ELF-1 (cell line): ENCODE data around the gene JAKMIP1.
"Not testable (repeated sequence)": the region's sequence is repeated elsewhere in the genome, so short reads cannot be mapped to it uniquely, and the experiment has no call there.

ENCODE experiments used
- DNase-seq: peaks from one replicate; pipeline ENCODE4 v3.0.0-alpha.2; 2016; ENCODE audit warnings: low read depth, low spot score

JAKMIP1 gene

DNA sequence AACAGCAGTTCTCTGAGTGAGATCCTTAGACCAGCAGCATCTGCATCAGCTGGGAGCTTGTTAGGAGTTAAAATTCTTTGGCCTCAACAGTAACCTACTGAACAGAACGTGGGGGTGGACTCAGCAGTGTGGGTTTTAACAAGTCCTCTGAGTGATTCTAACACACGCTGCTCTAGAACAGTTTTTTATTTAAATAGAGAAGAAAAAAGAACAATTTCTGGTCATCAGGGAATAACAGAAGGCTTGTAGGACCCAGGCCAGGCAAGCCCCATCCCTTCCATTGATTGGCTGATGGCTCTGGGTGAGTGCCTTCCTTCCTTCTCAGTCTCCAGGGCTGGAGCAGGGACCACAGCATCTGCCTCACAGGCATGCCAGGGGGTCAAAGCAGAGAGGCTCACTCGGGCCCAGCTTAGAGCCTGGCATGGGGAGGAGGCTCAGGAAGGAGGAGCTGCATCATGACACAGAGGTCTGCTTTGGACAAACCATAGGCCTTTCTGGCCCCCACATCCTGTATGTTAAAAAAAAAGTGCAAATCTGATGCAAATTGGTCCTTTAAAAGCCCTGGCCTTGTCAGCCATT, 56.7 kb downstream of the JAKMIP1 start:
- no peak for DNase-seq

DNA sequence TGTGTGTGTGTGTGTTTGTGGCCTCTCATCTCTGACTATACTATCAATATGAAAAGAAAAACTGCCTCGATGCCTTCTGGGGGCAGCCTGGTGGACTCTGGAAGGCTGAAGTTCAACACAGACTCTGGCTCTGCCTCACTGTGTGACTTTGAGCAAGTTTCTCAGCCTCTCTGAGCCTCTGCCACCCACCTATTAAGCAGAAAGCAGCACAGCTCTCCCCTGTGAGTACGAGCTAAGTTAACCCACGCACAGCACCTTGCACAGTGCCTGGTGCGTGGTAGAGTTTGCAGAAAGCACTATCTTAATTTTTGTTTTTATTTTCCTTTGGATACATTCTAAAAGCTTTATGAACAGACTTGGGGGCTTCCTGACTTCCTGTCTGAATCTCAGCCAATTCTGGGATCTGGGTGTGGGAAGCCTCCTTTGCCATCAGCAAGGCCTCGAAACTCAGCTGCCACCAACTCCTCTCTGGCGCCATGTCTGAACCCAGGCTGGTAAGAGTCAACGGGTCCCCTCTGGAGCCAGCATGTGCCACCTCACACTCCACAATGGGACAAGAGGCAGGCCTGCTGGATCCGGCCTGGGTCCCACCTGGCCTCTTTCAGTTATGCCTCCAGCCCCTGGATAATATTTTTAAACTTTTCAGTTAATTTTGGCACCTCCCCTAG, 57.3 kb downstream of the JAKMIP1 start:
- no peak for DNase-seq

DNA sequence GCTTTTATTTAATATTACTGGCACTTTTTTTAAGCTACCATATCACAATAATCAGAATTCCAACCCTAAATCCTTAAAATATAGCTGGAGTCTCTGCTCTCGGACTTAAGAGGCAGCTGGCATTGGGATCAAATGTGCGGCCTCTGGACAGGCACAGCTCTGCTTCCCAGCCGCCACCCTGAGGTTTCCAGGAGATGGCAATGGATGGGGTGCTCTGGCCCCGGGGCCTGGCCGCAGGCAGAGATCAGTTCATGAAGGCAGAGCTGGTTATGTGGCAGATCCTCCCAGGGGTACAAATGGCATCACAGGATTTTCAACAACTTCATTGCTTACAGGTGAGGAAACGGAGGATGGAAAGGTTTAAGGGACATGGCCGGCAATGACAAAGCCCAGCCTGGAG, 57.8 kb downstream of the JAKMIP1 start:
- no peak for DNase-seq

DNA sequence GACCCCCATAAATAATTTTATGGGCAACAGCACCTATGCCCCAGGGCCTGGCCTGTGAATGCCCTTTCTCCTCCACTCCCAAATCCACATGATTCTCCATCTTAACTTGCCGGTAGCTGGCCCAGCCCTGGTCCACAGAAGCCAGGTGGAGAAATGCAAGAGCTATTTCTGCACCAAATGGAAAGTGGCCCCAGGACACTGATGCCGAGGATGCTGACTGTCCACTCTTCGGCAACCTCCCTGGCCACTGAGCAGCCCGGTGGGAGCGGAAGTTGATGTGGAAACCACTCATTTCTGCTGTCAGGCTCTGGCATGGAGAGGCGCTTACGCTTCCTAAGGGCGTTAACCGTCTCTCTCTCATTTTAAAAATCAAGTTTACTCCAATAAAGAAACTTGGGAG, 58.8 kb downstream of the JAKMIP1 start:
- DNase-seq, result no peak

DNA sequence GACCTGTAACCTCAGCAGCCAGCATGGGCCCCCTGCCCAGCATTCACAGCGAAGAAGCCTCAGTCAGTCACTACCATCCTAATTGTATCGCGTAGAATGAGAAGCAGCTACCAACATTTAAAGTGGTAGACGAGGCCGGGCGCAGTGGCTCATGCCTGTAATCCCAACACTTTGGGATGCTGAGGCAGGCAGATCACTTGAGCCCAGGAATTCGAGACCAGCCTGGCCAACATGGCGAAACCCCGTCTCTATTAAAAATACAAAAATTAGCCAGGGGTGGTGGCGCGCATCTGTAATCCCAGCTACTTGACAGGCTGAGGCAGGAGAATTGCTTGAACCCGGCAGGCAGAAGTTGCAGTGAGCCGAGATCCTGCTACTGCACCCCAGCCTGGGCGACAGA, 59.3 kb downstream of the JAKMIP1 start:
- DNase-seq, result not testable (repeated sequence)

DNA sequence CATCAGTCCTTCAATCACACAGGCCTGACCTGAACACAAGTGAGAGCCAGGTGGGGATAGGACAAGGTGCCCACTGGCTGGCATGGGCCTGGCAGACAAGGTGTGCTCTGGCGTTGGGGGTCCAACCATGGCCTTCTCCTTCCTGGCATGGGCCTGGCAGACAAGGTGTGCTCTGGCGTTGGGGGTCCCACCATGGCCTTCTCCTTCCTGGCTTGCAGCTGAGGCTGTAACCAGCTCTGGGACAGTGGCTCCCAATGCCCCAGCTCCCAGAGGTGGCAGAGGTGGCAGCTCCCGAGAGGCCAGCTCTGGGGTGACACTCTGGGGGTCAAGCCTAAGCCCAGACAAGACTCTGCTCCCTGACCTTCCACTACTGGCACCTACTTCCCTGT, 62.6 kb downstream of the JAKMIP1 start:
- DNase-seq, result no peak

DNA sequence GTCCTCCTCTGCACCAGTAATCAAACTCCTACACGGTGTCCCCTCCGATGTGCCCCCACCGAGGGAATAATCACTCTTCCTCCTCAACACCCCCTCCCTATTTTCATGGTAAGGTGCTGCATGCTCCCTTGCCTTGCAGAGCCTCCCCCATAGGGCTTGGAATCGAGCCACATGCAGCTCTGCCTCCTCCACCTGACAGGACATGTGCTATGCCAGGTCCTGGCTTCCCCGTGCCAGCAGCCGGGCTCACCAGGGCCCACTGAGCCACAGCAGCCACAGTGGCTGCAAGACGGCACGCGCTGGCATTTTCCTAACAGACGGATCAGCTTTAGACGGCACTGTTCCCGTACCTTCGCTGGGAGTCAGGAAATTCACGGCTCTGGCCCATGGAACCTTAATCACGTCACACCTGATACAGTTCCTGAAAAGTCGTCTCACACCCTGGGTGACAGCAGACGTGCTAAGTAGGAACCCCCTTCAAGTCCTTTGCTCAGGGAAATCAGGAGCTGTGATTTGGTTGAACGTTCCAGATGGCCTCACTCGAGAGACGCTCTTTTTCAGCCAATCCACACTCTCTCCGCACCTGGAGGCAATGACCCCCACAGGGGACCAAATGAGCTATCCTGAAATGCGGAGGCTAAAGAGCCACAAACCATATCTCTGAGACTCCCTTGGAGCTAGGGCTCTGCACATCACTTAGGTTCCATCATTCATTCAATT, 63.2 kb downstream of the JAKMIP1 start:
- DNase-seq, result peak; percentile 34

DNA sequence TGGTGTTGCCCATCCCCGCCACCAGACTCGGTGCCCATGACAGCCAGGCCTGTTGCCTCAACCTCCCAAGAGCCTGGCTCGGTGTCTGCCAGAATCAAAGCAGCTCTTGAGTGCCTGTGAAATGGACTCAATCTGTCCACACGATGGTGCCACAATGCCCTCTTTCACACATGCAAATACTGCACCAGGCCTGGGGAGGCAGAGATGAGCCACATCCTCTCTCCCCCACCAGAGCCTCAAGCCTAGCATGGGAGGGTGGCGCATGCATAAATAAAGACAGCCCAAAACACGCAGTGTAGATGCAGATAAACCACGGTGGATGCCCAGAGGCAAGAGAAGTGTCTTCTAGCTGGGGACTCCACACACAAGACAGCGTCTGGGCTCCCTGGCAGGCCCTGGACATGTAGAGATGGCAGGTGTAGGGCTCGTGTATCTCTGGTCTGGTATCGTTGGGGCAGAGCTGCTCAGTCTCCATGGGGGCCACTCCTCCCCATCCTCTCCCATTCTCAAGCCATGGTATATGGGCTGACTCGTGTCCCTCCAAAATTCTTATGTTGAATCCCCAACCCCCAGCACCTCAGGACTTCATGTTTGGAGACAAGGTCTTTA, 65.6 kb downstream of the JAKMIP1 start:
- peak; percentile 64 for DNase-seq

DNA sequence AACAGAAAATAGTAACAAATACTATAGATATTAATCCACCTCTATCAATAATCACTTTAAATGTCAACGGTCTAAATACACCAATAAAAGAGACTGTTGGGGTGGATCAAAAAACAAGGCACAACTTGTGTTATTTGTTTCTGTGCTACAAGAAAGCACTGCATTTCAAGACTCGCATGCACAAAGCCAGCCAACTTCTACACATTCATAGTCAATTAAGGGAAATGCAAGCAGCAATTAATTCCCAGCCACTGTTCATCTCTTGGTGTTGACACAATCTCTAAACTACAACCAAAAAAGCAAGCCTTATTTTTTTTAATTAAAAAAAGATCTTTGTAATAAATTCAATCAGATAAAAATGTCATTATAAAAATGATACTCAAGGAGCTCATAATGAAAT, 67.6 kb downstream of the JAKMIP1 start:
- DNase-seq, result no peak

DNA sequence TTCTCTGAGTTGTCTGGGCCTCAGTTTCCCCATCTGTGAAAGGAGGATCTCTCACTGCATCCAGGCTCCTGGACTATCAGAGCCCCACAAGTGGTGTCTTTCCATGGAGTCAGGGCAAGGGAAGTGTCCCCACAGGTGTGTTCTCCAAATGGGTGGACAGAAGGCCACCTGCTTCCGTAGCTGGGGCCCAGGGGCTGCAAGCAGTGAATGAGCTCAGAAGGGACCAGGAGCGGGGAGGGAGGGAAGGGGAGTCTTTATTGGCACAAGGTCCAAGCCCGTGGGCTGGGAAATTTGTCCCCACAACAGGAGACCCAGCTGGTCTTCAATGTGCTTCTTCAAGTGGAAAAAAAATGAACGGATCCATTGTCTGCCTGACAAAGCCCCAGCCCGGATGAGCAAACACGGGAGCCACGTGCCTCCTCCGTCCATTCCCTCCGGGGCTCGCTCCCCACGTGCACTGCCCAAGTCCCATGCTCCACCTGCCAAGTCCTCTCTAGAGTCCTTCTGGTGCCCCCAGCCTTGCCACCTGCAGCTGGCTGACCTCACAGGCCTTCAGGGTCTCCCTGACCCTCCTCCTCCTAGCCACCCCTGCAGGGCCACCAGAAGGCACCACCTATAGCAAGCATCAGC, 72.0 kb downstream of the JAKMIP1 start:
- no peak for DNase-seq

DNA sequence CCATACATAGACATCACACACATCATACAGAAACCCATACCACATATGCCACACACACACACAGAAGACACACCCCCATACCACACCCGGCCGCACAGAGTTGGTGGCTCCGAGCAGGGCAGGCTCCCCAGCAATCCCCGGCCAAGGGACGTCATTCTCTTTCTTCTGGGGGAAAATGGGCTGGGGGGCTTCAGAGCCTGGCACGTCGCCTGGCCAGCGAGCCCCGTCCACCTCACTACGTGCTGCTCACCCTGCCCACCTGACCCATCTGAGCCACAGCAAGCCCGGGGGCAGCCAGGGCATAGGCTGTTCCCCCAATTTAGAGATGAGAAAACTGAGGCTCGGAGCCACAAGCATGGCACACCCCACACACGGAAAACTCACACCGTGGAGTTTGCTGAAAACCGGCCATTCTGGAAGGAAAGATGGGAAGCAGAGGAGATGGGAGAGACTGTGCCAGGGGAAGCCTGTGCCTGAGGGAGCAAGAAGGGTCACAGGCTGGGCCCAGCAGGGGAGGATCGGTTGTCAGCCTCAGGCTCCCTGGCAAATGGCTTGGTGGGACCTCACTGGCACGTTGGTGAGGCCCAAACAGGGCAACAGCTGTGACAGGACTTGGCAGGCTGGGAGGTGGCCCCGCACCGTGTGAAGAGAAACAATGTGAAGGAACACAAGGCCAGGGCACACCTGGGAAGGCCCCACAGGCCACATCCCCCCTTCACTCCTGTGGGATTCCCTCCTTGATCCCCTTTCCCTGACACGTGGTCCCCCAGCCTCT, 73.2 kb downstream of the JAKMIP1 start:
- no peak for DNase-seq

DNA sequence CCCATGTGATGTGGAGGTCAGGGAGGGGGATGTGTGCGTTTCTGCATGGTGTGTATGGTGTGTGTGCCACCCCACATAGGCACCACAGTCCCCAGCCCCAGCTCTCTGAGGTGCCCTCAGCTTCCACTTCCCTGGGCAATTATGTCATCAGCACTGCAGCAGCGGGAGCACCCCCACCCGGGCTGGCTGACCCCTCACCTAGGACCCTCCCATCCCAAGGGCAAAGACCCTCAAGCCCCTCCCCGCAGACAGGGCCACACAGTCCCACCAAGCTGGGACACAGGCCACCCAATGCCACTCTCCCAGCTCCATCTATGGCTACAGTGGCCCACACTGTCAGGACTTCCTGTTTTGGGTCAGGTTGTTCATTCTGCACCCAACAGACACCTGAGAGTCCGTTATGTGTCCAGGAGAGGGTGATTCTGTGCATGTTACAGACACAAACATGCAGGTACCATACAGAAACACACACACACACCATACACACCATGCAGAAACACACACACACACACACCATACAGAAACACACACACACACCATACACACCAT, 75.2 kb downstream of the JAKMIP1 start:
- no peak for DNase-seq

DNA sequence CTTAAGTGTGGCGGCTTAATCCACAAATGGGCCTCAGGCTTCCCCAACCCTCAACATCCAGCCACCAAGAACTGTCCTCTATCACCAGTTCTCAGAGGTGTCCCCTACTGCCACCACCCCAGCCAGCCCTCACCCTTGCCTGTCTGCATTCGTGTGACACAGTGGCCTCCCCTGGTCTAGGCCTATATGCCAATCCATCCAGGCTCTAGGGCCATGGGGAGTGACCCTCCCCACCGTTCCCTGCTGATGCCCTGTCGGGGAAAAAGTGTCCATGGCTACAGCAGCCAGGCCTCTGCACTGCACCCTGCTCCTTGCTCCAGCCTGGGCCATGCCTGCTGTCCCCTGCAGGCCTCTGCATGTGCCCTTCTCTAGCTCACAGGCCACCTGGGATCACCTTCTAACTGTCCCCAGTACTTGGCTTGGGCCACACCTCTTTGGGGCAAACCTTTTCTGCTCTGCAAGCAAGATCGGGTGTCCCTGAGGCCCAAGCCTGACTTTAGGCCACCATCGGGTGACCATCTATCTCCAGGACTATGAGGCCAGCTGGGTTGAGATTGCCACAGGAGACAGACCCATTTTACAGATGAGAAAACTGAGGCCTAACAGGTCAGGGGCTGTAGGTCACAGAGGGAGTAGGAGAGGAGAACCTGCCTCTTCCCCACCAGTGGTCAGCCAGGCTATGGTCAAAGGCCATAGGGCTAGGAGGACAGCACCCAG, 75.8 kb downstream of the JAKMIP1 start:
- DNase-seq, result no peak

DNA sequence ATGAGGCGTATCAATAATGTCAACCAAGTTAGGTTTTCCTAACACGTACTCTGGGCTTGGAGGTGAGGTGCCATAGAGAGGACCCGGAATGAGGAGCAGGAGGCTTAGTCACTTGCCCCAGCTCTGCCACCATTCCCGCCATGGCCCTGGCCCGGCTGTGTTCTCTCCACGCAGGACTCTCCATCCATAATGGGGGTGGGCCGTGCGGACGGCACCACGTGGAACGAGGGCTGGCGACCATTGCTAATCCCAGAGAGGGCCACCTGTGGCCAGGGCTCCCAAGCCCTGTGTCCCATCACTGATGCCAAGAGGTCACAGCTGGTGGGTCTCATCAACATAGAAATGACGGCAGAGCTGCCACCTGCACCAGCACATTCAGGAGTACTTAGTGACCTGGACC, 76.4 kb downstream of the JAKMIP1 start:
- DNase-seq, result no peak

DNA sequence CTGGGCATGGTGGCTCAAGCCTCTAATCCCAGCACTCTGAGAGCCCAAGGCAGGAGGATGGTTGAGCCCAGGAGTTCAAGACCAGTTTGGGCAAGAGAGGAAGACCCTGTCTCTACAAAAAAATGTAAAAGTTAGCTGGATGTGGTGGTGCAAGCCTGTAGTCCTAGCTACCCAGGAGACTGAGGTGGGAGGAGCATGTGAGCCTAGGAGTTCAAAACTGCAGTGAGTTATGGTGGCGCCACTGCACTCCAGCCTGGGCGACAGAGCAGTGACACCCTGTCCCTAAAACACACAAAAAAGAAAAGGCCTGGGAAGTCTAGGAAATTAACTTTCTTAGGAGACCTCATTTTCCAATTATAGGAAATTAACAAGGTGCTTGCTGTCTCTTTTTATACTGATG, 76.8 kb downstream of the JAKMIP1 start:
- no peak for DNase-seq

DNA sequence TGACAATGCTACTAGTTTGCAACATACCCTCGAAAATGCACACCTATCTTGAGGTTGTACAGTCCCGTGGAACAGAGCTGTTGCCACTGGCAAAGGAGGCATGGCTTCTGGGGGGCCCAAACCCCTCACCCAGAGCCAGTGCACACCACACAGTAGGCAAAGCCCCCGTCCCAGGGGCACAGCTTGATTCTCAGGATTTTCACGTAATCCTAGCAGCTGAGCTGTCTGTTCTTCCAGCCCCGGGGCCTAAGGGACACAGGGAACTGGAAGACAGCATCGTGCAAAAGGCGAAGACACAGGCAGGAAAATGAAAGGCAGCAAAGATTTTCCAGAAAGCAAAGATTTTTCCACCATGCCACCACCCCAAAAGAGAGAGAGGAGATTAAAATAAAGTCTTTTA, 77.2 kb downstream of the JAKMIP1 start:
- no peak for DNase-seq

DNA sequence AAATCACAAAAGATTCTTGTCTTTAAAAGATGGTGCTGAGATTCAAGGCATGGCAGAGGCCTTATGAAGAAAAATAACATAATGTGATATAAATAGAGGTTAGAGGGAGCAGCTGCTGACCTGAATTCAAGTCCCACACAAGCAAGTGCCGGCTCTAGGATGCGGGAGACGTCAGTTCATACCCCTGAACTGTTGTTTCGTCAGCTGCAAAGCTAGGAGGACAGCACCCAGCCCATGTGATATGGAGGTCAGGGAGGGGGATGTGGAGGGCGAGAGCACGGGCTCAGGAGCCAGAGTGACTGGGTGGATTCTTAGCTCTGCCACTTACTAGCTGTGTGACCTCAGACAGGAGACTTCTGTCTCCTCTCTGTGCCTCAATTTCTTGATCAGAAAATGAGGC, 77.9 kb downstream of the JAKMIP1 start:
- DNase-seq, result no peak

DNA sequence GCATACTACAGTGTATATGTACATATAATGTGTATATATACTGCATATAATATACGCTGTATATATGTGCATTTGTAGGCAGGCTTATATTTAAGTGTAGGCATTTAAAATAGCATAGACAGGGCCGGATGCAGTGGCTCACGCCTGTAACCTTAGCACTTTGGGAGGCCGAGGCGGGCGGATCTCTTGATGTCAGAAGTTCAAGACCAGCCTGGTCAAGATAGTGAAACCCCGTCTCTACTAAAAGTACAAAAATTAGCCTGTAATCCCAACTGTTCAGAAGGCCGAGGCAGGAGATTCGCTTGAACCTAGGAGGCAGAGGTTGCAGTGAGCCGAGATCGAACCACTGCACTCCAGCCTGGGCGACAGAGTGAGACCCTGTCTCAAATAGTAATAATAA, 78.4 kb downstream of the JAKMIP1 start:
- no peak for DNase-seq

DNA sequence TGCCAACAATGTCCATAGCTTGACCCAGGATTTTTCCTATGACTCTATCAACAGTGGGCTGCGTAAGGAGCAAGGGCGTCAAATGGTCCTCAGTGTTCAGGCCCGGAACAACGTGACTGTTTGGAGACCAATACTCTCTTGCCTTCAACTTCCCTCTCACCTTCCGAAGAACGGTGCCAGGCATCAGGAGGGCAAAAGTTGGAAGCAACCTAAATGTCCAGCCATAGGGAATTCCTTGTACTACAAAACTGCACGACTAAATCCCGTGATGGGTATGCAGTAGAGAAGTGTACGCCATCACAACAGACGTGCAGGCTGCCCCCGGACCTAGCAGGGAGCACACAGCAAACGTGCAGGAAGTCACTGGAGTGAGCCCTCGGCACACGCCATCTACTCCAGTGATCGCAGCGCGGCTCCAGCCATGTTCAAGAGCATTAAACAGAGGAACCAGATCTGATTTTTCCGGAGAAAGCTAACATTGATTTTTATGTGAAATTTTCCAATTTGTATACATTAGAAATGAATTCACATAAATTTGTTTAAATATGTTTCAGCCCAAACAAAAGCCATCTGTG, 79.0 kb downstream of the JAKMIP1 start:
- DNase-seq, result no peak

DNA sequence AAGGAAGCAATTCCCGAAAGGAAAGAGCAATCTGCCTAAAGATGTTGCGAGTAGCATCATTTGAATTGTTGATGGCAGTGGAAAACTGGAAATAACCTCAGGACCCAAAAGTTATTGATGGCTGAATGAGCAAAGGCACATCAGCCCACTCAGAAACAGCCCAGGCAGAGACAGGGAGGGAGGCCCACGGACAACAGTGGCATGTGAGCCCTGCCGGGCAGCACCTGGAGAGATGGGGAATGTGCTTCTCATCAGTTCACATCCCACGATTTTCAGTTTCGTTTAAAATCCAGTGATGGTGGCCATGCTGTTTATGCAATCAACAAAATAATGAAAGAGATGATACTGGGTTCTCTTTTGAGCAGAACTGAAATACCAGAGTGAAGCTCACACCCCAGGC, 80.0 kb downstream of the JAKMIP1 start:
- DNase-seq, result no peak
